HepG2 (cell line): ENCODE data around the gene IL1RL2. TPM values are rescaled to one million over a fixed set of nuclear protein-coding genes. Genes with fewer than 3 reads are reported as not detected.

Experiments used
- ATF5 ChIP-seq: sonication (generic); formaldehyde crosslinking; IDR thresholded peaks from 2 replicates; pipeline ENCODE4 v1.4.0; 2020; ENCODE audit warnings: mild to moderate bottlenecking, low read depth, missing genetic modification reagents
- ATF7 ChIP-seq, 2 experiments: fragments of 450-650 bp in 1 of 2; sonication (generic) in 1 of 2; formaldehyde crosslinking in 1 of 2; IDR thresholded peaks; 2 replicates each; pipeline versions ENCODE4 v1.4.0 to v1.6.1; 2016 to 2020; ENCODE audit warnings: antibody characterized with exemption in 1 of 2, mild to moderate bottlenecking in 1 of 2, missing genetic modification reagents in 1 of 2
- BRCA1 ChIP-seq: sonication (generic); formaldehyde crosslinking; IDR thresholded peaks from 2 replicates; pipeline ENCODE4 v1.4.0; 2020; ENCODE audit warnings: missing genetic modification reagents
- GTF2F1 ChIP-seq: fragments of 150-350 bp; IDR thresholded peaks from 2 replicates; pipeline ENCODE4 v1.6.1; 2014; ENCODE audit warnings: low read length
- HDAC2 ChIP-seq: sonication (generic); formaldehyde crosslinking; IDR thresholded peaks from 2 replicates; pipeline ENCODE4 v1.4.0; 2020; ENCODE audit warnings: missing genetic modification reagents
- IKZF4 ChIP-seq: sonication (generic); formaldehyde crosslinking; IDR thresholded peaks from 2 replicates; pipeline ENCODE4 v1.5.1; 2020; ENCODE audit warnings: borderline replicate concordance, mild to moderate bottlenecking, low read depth, missing genetic modification reagents; ENCODE audit errors: not compliant biosample characterization
- KDM5A ChIP-seq: fragments of 200-600 bp; sonication (generic); IDR thresholded peaks from 2 replicates; pipeline ENCODE4 v1.7.0; 2018; ENCODE audit warnings: antibody characterized with exemption, mild to moderate bottlenecking, low read length, borderline replicate concordance
- KLF13 ChIP-seq: sonication (generic); formaldehyde crosslinking; IDR thresholded peaks from 2 replicates; pipeline ENCODE4 v1.4.0; 2020; ENCODE audit warnings: mild to moderate bottlenecking, missing genetic modification reagents
- SRSF4 ChIP-seq: fragments of 200-400 bp; formaldehyde crosslinking; IDR thresholded peaks from one replicate; pipeline ENCODE4 v1.6.1; 2018; ENCODE audit warnings: mild to moderate bottlenecking, low read depth, low read length, moderate library complexity; ENCODE audit not compliant: poor library complexity, severe bottlenecking
- SSRP1 ChIP-seq: IDR thresholded peaks from 2 replicates; pipeline ENCODE4 v1.6.1; 2016; ENCODE audit warnings: control low read depth
- TFAP4 ChIP-seq: sonication (generic); IDR thresholded peaks from 2 replicates; pipeline ENCODE4 v1.6.1; 2016; ENCODE audit warnings: low read depth, borderline replicate concordance
- TFE3 ChIP-seq: IDR thresholded peaks from 2 replicates; pipeline ENCODE4 v1.6.1; 2016
- TOPORS ChIP-seq: sonication (generic); formaldehyde crosslinking; IDR thresholded peaks from 2 replicates; pipeline ENCODE4 v1.8.0; 2023; ENCODE audit warnings: mild to moderate bottlenecking, missing genetic modification reagents
- TRIM22 ChIP-seq: fragments of 450-650 bp; IDR thresholded peaks from 2 replicates; pipeline ENCODE4 v1.6.1; 2017
- ZBTB25 ChIP-seq: IDR thresholded peaks from 2 replicates; pipeline ENCODE4 v1.6.1; 2018; ENCODE audit warnings: missing genetic modification reagents
- ZBTB49 ChIP-seq: sonication (generic); formaldehyde crosslinking; IDR thresholded peaks from 2 replicates; pipeline ENCODE4 v1.4.0; 2020; ENCODE audit warnings: missing genetic modification reagents, borderline replicate concordance
- ZC3H13 ChIP-seq: sonication (generic); formaldehyde crosslinking; IDR thresholded peaks from 2 replicates; pipeline ENCODE4 v1.8.1; 2023; ENCODE audit warnings: mild to moderate bottlenecking, missing genetic modification reagents, moderate library complexity
- ZNF20 ChIP-seq: sonication (generic); formaldehyde crosslinking; IDR thresholded peaks from 2 replicates; pipeline ENCODE4 v1.4.0; 2020; ENCODE audit warnings: mild to moderate bottlenecking, moderate library complexity, missing genetic modification reagents
- ZNF234 ChIP-seq: sonication (generic); formaldehyde crosslinking; conservative IDR thresholded peaks from 2 replicates; pipeline ENCODE4 v1.5.1; 2020; ENCODE audit warnings: mild to moderate bottlenecking, missing genetic modification reagents
- ZNF34 ChIP-seq: sonication (generic); formaldehyde crosslinking; IDR thresholded peaks from 2 replicates; pipeline ENCODE4 v1.4.0; 2020; ENCODE audit warnings: mild to moderate bottlenecking, missing genetic modification reagents, borderline replicate concordance
- ZNF7 ChIP-seq: IDR thresholded peaks from 2 replicates; pipeline ENCODE4 v1.6.1; 2016; ENCODE audit warnings: missing biosample characterization, missing genetic modification reagents
- ZNF777 ChIP-seq: sonication (generic); formaldehyde crosslinking; IDR thresholded peaks from 2 replicates; pipeline ENCODE4 v1.4.0; 2020; ENCODE audit warnings: missing genetic modification reagents
- polyA plus RNA-seq, 8 experiments: library from polyadenylated mRNA; depleted of rRNA in 3 of 8; stranded (reverse) in 7 of 8; unstranded in 1 of 8; fragments of >200 nt; fragmentation: Illumina TruSeq in 4 of 8; extraction: Trizol in 4 of 8; gene quantifications; 2 replicates each; pipeline versions ENCODE4 v1.2.1 to v1.2.3, GENCODE V29; 2011 to 2016; ENCODE audit warnings: low read depth in 4 of 8, missing spikeins in 1 of 8, mixed read lengths in 1 of 8; ENCODE audit not compliant: insufficient read depth in 1 of 8
- total RNA-seq, 5 experiments: library from RNA; depleted of rRNA; stranded (reverse); fragments of >200 nt; fragmentation: Illumina TruSeq; extraction: Trizol; gene quantifications; 2 replicates each; pipeline ENCODE4 v1.2.3, GENCODE V29; 2016; ENCODE audit warnings: low read depth in 1 of 5

IL1RL2 gene
- total and polyA plus RNA-seq, 2 of the 13 experiments (the other 11 are each of a cell fraction or from before 2014, with no cell fraction given): 0.03 TPM; not detected in 1

- TF ChIP-seq TFE3 (CRISPR knock-in tag) (peak; percentile 81), KLF13 (CRISPR knock-in tag) (no peak), ZNF7 (peak; percentile 87), TRIM22 (no peak), ZC3H13 (no peak), TFAP4 (no peak; the same call in 1 of the 2 replicates), ZNF777 (no peak), SRSF4 (no peak), IKZF4 (CRISPR knock-in tag) (no peak), ATF5 (no peak), TOPORS (CRISPR knock-in tag) (peak; percentile 23; the same call in 1 of the 2 replicates), ATF7 (IDR thresholded peaks at IDR 0.05) (no peak), ATF7 (CRISPR knock-in tag; IDR thresholded peaks at IDR 0.05) (no peak), ZNF234 (CRISPR knock-in tag) (no peak), ZNF34 (CRISPR knock-in tag) (no peak), ZBTB49 (CRISPR knock-in tag) (peak; percentile 47; the same call in 1 of the 2 replicates), ZNF20 (CRISPR knock-in tag) (no peak), ZBTB25 (peak; percentile 85; the same call in 1 of the 2 replicates), GTF2F1 (no peak), HDAC2 (peak; percentile 97), SSRP1 (CRISPR knock-in tag) (peak; percentile 90), KDM5A (no peak), BRCA1 (0 out of 2 replicates have a peak, but pooled peaks have one; percentile 23)
These were observed 54.0 kb downstream of the IL1RL2 start (continued) for GRCh38 chr2:102240640-102241370.
